Activated CD4-positive, alpha-beta T cell treated with anti-CD3 and anti-CD28 coated beads for 4 hours (primary cell): ENCODE measurements around the gene PPP6R3.

ENCODE experiments used
- DNase-seq, 2 donors: peaks; one replicate each; pipeline ENCODE4 v3.0.0-alpha.2; 2020

The PPP6R3 gene

DNA sequence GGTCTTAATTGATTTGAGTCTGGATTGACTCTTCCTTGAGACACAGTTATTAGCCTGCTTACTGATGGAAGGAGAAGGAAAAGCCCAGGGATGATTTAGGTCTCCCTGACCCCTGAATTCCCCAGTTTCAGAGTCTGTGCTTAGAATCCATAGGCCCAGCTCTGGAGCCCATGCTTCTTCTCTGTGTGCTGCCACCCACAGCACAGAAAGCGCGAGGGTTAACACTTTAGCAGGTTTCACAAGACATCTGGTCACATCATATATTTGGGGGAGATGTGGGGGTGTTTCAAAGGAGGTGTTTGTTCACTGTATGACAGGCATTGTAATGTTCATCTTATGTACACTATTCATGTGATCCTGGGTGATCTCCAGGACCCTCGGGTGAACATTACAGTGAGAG, 107.0 kb downstream of the PPP6R3 start:
- DNase-seq = no peak

DNA sequence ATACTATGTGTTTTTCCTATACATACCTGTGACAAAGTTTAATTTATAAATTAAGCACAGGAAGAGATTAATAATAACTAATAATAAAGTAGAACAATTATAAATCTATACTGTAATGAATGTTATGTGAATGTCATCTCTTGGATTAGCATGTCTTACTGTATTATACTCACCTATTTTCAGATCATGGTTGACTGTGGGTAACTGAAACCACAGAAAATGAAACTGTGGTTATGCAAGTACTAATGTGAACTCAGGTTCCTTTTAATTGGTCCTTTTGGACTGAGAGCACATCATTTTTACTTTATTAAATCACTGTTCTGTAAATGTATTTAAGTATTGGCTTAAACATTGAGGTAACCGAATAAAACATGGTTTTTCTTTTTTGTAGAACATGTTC, 108.8 kb downstream of the PPP6R3 start:
- DNase-seq = no peak

DNA sequence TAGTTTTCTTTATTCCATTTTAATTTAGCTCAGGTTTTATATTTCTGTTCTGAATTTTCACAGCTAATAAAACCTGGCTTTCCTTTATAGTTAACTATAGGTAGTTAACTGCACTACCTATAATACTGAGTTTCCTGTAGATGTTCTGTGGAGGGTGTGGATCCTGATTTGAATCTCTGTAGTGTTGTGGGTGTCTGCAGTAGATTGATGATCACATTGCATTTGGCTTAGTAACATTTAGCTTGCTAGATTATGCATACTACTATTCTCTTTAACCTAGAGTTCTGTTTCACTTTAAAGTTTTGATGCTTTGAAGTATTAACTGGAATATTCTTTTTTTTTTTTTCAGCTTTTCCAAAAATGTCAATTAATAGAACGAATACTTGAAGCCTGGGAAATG, 110.1 kb downstream of the PPP6R3 start:
- no peak for DNase-seq

DNA sequence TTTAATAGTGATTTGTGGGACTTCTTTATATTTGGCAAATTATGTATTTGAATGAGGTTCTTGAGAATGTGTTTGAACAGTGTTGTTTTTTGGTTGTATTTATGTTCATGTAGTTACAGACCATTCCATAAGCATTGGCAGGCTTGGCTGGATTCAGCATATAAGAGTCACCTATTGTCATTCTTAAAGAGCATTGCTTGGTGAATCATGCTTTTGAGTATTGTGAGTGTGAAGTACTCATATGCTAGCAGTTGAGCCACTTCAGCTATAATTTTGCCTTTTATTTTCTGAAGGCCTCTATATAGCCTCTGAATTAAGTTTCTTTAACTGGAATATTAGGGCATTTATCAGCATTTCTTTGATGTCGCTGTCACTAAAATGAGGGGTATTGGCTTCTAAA, 113.8 kb downstream of the PPP6R3 start:
- no peak for DNase-seq

DNA sequence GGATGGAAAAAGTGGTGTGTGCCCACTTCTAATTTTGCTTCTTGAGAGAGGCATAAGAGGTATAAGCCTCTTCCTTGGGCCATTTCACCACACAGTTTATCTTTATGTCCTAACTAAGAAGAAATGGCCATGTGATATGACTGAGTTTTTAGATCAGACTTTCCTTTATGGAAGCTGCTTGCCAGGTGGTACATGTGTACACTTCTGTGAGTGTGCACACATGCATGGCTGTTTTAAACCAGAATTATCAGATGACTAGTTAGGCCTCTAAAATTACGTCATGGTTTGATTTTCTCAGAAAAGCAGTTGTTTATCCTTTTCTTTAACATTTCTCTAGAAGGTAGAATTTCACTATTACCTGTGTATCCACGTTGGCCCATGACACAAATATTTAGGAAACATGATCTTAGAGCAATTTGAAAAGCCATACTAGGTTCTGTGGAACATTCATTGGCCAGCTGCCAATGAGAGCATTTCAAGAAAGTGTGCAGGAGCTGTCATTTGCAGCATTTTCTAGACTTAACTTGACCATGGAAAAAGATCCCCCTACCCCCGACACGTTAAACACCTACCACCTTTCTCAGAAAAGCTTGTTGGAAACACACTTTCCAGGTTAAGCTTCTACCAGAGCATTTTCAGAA, 114.6 kb downstream of the PPP6R3 start:
- no peak for DNase-seq

DNA sequence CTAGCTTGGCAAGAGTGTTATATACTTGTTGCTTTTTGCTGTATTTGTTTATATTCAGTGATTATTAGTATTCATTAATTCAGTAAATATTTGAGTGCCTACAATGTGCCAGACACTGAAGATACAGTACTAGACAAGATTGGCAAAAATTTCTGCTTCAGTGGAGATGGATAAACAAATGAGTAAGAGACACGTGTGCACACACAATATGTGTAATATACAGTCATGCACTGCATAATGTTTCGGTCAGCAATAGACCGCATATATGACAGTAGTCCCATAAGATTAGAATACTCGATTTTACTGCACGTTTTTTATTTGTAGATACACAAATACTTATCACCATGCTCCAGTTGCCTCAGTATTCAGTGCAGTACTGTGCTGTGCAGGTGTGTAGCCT, 118.9 kb downstream of the PPP6R3 start:
- no peak for DNase-seq

DNA sequence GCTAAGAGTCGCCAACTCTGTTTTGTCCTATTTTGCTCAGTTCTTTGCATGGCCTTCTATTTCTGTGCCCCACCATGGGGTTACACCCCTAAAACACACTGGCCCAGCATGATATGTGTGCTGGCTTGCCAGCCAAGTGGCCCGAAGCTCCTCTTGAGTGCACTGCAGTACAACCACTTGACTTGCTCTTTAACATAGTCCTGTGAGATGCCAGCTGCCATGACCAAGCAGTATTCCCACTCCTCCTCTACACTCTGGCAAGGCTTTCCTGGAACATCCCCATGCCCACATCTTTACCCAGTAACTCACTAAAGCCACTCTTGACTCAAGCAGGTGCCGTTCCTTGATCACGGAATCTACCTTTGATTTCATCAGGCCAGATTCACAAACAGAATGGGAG, 120.9 kb downstream of the PPP6R3 start:
- DNase-seq = no peak

DNA sequence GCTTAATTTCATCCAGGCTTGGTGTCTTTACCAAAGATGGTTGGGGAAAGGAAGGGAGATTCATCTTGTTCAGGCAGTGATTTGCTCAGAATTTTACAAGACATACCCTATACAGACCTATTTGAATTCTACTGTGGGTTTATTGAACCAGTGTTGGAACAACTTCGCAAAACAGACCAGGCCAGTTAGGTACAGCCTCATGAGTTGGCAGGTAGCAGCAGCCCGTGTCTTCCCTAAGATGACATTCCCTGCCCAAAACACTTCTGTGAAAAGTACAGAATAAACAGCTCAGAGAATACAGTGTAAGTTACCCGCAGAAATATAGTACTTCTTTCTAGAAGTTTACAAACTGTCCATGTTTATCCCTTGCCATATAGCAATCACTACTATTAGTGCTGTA, 121.3 kb downstream of the PPP6R3 start:
- DNase-seq = no peak

DNA sequence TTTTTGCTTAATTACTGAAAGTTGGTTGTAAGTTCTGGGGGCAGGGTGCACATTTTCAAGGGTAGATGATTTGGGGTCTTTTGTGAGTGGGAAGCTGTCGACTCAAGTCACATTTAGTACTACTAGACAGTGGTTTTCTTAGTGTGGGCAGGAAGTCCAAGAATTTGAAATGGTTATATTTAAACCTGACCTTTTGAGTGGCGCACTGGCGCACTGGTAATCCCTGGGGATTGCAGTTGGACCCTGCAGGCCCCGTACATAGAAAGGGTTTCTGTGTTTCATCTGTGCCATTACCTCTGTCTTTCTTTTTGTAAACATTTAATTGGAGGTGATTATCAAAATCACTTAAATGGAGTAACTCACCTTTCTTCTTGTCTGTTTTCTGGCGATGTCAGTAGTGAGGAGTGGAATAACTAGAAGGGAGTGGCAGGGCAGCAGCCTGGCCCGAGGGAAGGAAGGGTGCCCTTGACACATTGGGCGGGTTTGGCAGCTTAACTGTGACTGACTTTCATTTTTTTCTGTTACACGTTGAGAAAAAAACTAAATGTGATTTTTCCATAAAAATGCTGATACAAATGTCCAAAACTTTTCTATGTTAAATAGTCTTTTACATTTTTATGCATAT, 122.0 kb downstream of the PPP6R3 start:
- no peak for DNase-seq

DNA sequence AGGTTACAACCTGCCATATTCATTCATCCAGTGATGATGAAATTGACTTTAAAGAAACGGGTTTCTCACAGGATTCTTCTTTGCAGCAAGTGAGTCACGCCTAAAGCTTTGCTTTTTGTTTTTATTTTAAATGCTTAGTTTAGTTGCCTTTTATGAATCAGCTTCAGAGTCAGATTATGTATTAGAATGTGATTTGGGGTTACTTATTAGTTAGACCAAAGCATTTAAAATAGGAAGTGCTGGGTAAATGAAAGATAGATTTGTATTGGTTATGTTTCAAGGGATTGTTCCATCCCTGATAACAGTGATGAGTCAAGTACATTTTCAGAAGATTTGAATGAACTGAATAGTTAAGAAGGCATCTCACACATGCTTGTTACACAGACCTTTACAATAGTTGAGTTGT, 122.5 kb downstream of the PPP6R3 start:
- no peak for DNase-seq

DNA sequence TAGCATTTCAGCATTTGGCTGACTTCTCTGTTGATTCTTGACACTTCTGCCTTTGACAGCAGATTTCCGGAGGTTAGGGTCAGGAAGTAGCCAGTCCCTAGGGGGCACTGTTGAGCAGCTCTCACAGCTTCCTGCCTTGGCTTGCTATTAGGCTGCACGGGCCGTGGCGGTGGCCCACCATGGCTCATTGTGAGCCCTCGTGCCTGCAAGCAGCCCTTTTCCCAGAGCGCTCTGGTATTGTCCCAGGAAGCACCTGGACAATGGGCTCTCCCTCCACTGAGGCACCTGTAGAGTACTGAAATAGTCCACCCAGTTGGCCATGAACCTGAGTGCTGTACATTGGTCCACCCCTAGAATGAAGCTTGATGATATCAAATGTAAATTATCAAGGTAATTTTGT, 123.5 kb downstream of the PPP6R3 start:
- DNase-seq = peak; percentile 27 to 52

DNA sequence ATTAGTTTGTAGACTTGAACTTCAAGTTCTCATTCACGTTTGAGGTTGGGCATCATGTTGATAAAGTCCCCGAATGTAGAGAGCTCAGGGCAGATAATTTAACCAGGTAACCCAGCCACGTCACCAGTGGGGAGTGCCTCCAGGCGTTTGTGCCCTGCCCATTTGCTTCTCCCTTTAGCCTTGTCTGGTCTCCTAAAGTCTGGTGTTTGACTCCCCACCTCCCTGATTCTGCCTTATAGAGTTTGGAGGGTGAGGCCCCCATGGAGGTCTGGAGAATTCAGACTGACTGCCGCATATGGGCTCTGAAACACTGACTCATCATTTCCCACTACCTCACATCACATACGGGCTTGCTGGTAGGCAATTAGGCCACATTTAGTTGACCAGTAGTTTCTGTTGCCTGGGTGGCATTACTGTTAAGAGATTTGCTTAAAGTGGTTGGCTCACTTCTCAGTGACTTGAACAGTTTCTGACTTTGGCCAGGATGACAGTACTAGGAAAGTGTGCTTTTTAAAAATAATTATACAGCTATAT, 124.5 kb downstream of the PPP6R3 start:
- no peak for DNase-seq

DNA sequence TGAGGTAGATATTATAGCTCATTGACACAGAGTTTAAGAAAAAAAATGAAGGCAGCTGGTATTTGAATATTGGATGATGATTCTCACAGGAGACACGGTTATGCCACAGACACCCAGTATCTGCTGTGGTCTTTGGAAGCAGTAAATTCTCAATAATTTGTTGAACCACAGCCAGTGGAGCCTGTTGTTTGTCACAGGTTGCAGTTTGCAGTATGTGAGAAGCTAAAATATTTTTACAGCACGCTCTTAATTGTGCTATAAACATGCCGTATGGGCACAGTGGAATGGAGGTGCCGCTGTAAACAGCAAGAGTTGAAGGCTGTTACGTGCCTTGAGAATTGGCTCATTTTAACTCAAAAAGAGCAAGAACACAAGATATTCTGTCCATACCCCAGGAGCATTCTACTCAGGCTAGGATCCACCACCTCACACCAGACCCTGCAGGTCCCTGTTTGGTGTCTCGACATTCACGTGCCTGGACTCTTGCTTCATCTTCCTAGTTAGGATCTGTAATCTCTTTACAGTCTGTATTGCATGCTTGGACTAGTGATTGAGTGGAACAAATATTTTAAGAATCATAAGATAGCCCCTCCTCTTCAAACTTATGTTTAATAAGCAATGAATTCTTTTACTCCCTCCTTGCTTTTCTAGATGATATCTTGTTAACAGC, 129.1 kb downstream of the PPP6R3 start:
- DNase-seq = no peak

DNA sequence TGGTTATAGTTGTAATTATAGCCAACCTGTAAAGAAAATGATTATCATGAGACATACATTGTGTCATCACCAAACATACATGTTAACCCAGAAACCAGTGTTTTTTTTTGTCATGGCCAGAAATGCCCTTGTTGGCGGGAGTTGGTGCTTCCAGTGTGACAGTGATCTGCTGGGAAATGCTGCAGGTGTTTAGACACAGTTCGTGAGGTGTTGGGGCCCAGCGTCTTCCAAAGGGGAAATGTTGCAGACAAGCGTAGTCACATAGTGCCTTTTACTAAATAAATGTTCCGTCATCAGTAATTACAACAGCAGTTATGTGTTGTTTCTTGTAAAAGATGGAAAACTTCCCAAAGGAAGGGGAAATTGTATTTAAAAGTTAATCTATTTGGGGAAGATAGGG, 131.2 kb downstream of the PPP6R3 start:
- no peak for DNase-seq

DNA sequence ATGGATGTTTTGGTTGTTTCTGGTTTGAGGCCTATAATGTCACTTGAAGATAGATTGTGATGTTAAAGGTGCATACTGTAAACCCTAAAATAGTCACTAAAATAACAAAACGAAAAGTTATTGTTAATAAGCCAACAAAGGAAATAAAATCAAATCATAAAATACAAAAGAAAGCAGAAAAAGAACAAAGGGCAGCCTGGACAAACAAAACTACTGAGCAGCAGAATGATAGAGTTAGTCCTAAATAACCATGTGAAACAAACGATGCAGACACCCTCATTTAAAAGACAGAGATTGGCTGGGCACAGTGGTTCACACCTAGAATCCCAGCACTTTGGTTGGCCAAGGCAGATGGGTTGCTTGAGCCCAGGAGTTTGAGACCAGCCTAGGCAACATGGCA, 132.9 kb downstream of the PPP6R3 start:
- no peak for DNase-seq

DNA sequence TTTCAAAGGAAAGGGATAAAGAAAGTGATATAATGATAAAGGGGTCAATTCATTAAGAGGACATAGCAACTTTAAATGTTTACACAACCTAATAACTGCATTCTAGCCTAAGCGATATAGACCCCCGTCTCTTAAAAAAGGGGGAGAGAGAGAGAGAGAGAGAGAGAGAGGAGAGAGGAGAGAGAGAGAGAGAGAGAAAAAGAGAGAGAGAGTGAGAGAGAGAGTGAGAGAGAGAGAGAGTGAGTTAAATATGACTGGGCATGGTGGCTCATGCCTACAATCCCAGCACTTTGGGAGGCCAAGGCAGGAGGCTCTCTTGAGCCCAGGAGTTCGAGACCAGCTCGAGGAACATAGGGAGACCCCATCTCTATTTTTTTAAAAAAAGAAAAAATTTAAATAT, 133.6 kb downstream of the PPP6R3 start:
- no peak for DNase-seq

DNA sequence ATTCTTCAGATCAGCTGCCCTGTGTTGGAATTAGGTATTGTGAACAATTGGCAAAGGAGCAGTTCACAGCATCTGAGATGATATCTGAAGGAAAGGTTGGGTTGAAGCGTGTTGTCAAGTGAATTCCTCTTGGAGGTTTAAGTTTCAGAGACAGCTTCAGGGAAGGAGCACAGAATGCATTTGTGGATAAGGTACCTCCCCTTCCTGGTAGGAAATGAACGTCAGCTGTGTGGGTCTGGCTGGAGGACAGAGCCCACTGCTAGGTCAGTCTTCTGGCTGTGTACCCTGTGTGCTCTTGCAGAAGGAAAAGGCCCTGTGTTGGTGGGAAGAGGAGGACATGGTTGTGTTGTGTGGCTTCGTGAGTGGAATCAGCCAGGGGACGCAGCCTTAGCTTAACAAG, 135.7 kb downstream of the PPP6R3 start:
- no peak for DNase-seq

DNA sequence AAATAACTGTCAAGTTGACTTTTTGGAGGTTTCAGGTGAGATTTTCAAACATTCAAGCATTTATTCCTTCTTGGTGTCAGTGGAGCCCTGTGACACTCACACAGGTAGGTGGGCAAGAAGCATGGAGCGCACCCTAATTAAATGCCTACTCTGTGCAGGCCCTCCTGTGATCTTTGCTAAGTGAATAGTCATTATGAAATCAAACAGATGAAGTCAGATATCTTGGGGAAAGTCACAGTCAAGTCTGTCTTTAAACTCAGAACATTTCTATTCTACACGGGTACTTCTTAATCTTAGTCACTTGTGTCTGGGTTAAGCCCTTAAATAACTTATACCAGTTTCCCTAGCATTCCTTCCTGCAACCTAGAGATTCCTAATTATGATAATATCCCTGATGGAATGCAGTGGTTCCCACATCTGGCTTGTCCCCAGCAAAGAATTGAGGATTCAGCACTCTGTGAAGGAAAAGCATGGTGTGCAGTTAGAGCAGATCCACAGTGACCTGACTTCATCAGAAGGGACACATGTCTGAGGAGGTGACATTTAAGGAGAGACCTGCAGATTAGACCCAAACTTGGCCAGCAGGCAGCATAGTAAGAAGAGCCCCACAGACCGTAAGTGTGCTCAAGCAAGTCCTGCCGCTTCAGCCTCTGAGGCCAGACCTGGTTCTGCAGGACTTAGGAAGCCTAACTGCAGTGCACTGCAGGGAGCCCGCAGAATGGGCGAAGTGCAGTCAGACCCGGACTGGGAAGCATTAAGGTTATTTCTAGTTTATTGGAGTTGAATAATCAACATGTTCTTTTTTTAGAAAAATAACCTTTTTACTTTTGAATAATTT, 138.5 kb downstream of the PPP6R3 start:
- no peak for DNase-seq

DNA sequence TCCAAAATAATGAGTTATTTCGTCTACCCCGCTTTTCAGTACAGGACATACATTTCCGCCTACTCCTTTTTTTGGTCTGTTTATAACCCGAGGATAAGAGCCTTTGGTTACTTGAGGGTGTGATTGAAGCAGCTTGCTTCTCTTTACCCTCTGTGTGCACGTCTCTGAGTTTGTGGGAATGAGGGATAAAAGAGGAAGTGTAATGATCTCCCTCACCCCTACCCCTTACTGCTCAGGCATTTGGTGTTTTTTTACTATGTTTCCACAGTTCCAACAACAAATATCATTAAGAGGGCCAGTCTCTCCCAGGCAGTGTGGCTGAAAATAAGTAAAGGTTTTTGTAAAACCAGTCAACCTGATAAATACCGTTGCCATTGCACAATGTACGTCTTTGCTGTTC, 140.6 kb downstream of the PPP6R3 start:
- no peak for DNase-seq

DNA sequence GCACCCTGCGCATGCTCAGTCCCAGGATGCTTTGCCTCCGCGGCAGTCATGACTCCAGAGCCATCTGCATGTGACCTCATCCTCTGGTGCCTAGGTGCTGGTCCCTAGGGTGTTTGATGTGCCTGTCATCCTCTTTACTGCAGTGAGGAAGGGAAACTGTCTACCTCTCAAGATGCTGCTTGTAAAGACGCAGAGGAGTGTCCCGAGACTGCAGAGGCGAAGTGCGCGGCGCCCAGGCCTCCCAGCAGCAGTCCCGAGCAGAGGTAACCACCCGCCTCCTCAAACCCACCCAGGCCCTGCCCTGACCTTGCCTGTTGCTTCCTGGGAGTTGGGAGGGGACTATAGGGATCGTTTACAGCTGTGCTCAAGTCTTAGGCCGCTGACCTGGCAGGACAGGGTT, 149.2 kb downstream of the PPP6R3 start:
- DNase-seq = no peak

DNA sequence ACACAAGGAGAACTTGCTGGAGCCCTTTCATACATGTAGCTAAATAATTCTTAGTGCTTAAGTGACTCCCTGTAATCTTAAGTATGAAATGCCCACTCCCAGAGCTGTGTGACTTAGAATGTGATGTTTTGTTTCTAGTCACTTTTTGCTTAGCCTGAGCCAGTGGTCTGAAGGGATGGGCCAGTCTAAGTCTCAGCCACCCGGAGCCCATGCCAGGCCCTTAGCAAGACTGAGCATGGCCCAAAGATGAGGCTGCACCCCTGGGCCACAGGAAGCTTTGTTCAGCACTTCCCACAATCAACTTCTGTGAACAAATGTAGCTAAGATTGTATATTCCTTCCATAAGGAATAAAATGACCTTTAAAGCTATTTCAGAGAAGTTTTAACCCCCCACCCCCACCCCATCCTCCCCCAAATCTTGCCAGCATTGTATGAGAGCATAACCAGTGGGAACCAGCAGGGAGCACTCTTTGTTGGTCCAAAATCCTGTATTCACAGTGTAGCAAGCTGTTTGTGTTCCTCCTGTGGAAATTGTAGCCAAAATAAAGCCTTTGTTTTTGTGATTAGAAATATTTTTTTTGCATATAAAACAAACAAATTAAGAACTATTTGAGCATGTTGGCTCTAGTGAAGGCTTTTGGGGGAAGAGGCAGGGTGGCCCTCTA, 150.0 kb downstream of the PPP6R3 start:
- no peak for DNase-seq

DNA sequence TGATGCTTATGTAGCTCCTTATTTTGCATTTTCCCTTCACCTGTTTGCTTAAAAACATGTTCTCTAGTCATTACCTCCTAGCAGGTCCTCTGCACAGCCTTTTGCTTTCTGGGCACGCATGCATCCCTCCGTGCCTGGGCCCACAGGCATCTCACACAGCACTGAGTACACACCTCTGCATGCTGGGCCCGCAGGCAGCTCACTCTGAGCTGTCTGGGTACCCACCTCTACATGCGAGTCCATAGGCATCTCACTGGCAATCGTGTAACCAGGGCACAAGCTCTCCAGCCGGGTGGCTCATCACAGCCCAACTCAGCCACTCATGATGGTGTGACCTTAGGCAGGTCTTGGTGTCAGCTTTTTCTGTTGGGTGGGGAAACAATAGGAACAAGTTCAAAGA, 155.1 kb downstream of the PPP6R3 start:
- no peak for DNase-seq
